Renal pelvis (tissue), 12 donors: ENCODE measurements around the gene FAM136A. TPM values are rescaled to one million over a fixed set of nuclear protein-coding genes. Genes with fewer than 3 reads are reported as not detected.
A peak's percentile ranks its signal among the peaks of the same experiment; 100 is the strongest.

Experiments
- DNase-seq: peaks from one replicate; pipeline ENCODE4 v3.0.0-alpha.2; 2013
- long read RNA-seq, 16 experiments: transcript quantifications; one replicate each; lab custom pipeline, GENCODE V29; 2026
- polyA plus RNA-seq, 3 donors: library from polyadenylated mRNA; unstranded; fragments of 120-200 nt; gene quantifications; one replicate each; pipeline ENCODE4 v1.2.1, GENCODE V29; 2013; ENCODE audit not compliant: insufficient read length in 3 of 3

The FAM136A gene
- polyA plus RNA-seq = 10 to 100 TPM; 72.8 to 82.2 (median 77.4) TPM
- long read RNA-seq, donor 1, transcript FAM136A-201 (3 exons, 1,810 nt) = major isoform, 33 of 39 reads
- long read RNA-seq, donor 1, transcript FAM136A-205 (3 exons, 2,398 nt) = minor isoform, 5 of 39 reads
- long read RNA-seq, donor 1, partial matches to known transcripts = 0 of 39 reads
- long read RNA-seq, donor 1, other reads (novel, unspliced or antisense) = 0 of 39 reads
- long read RNA-seq, donor 2, transcript FAM136A-205 (3 exons, 2,398 nt) = minor isoform, 6 of 49 reads
- long read RNA-seq, donor 2, transcript FAM136A-201 (3 exons, 1,810 nt) = major isoform, 36 of 49 reads
- long read RNA-seq, donor 2, partial matches to known transcripts = 7 of 49 reads
- long read RNA-seq, donor 2, other reads (novel, unspliced or antisense) = 0 of 49 reads
- long read RNA-seq, donor 3, transcript FAM136A-205 (3 exons, 2,398 nt) = minor isoform, 6 of 39 reads
- long read RNA-seq, donor 3, transcript FAM136A-201 (3 exons, 1,810 nt) = major isoform, 32 of 39 reads
- long read RNA-seq, donor 3, partial matches to known transcripts = 0 of 39 reads
- long read RNA-seq, donor 3, other reads (novel, unspliced or antisense) = 0 of 39 reads
- long read RNA-seq, donor 4, transcript FAM136A-201 (3 exons, 1,810 nt) = major isoform, 39 of 84 reads
- long read RNA-seq, donor 4, partial matches to known transcripts = 40 of 84 reads
- long read RNA-seq, donor 4, other reads (novel, unspliced or antisense) = 0 of 84 reads
- long read RNA-seq, donor 5, transcript FAM136A-201 (3 exons, 1,810 nt) = major isoform, 26 of 30 reads
- long read RNA-seq, donor 5, partial matches to known transcripts = 0 of 30 reads
- long read RNA-seq, donor 5, other reads (novel, unspliced or antisense) = 0 of 30 reads
- long read RNA-seq, donor 6, transcript FAM136A-205 (3 exons, 2,398 nt) = minor isoform, 7 of 56 reads
- long read RNA-seq, donor 6, transcript FAM136A-201 (3 exons, 1,810 nt) = major isoform, 44 of 56 reads
- long read RNA-seq, donor 6, partial matches to known transcripts = 5 of 56 reads
- long read RNA-seq, donor 6, other reads (novel, unspliced or antisense) = 0 of 56 reads
- long read RNA-seq, donor 7, transcript FAM136A-201 (3 exons, 1,810 nt) = major isoform, 51 of 57 reads
- long read RNA-seq, donor 7, transcript FAM136A-205 (3 exons, 2,398 nt) = minor isoform, 5 of 57 reads
- long read RNA-seq, donor 7, partial matches to known transcripts = 0 of 57 reads
- long read RNA-seq, donor 7, other reads (novel, unspliced or antisense) = 0 of 57 reads
- long read RNA-seq, donor 8, transcript FAM136A-201 (3 exons, 1,810 nt) = major isoform, 5 of 8 reads
- long read RNA-seq, donor 8, partial matches to known transcripts = 0 of 8 reads
- long read RNA-seq, donor 8, other reads (novel, unspliced or antisense) = 0 of 8 reads
- long read RNA-seq, donor 9, transcript FAM136A-205 (3 exons, 2,398 nt) = minor isoform, 6 of 59 reads
- long read RNA-seq, donor 9, transcript FAM136A-201 (3 exons, 1,810 nt) = major isoform, 52 of 59 reads
- long read RNA-seq, donor 9, partial matches to known transcripts = 0 of 59 reads
- long read RNA-seq, donor 9, other reads (novel, unspliced or antisense) = 0 of 59 reads
- long read RNA-seq, donor 10, transcript FAM136A-201 (3 exons, 1,810 nt) = major isoform, 30 of 37 reads
- long read RNA-seq, donor 10, transcript FAM136A-205 (3 exons, 2,398 nt) = minor isoform, 6 of 37 reads
- long read RNA-seq, donor 10, partial matches to known transcripts = 0 of 37 reads
- long read RNA-seq, donor 10, other reads (novel, unspliced or antisense) = 0 of 37 reads
- long read RNA-seq, donor 11, transcript FAM136A-205 (3 exons, 2,398 nt) = minor isoform, 5 of 31 reads
- long read RNA-seq, donor 11, transcript FAM136A-201 (3 exons, 1,810 nt) = major isoform, 26 of 31 reads
- long read RNA-seq, donor 11, partial matches to known transcripts = 0 of 31 reads
- long read RNA-seq, donor 11, other reads (novel, unspliced or antisense) = 0 of 31 reads
- long read RNA-seq, donor 12, transcript FAM136A-201 (3 exons, 1,810 nt) = major isoform, 50 of 60 reads
- long read RNA-seq, donor 12, transcript FAM136A-205 (3 exons, 2,398 nt) = minor isoform, 8 of 60 reads
- long read RNA-seq, donor 12, partial matches to known transcripts = 0 of 60 reads
- long read RNA-seq, donor 12, other reads (novel, unspliced or antisense) = 0 of 60 reads
- long read RNA-seq, donor 13, transcript FAM136A-201 (3 exons, 1,810 nt) = major isoform, 14 of 18 reads
- long read RNA-seq, donor 13, partial matches to known transcripts = 0 of 18 reads
- long read RNA-seq, donor 13, other reads (novel, unspliced or antisense) = 0 of 18 reads
- long read RNA-seq, donor 14 = 0 reads
- long read RNA-seq, donor 15, transcript FAM136A-201 (3 exons, 1,810 nt) = major isoform, 44 of 47 reads
- long read RNA-seq, donor 15, partial matches to known transcripts = 0 of 47 reads
- long read RNA-seq, donor 15, other reads (novel, unspliced or antisense) = 0 of 47 reads
- long read RNA-seq, donor 16, transcript FAM136A-205 (3 exons, 2,398 nt) = minor isoform, 10 of 62 reads
- long read RNA-seq, donor 16, transcript FAM136A-201 (3 exons, 1,810 nt) = major isoform, 45 of 62 reads
- long read RNA-seq, donor 16, partial matches to known transcripts = 5 of 62 reads
- long read RNA-seq, donor 16, other reads (novel, unspliced or antisense) = 0 of 62 reads

GRCh38 chr2:70301344-70302194 is at the start of gene FAM136A:
Gene FAM136A, minus strand, starts transcription at chr2:70302067. Its CDS starts 56 bp downstream, at chr2:70302011.
- DNase-seq = peak; percentile 88

- no peak for DNase-seq
Observed at GRCh38 chr2:70349921-70350685, 48.2 kb upstream of the FAM136A start.

GRCh38 chr2:70347831-70348230 is 46.0 kb upstream of the FAM136A start:
- DNase-seq = no peak

GRCh38 chr2:70344195-70344594 is 42.3 kb upstream of the FAM136A start:
- DNase-seq = no peak

GRCh38 chr2:70341477-70341765 is 39.6 kb upstream of the FAM136A start:
- no peak for DNase-seq

GRCh38 chr2:70340761-70341476 is 39.1 kb upstream of the FAM136A start:
- peak; percentile 35 for DNase-seq

GRCh38 chr2:70340075-70340474 is 38.2 kb upstream of the FAM136A start:
- no peak for DNase-seq

- DNase-seq = no peak
Observed at GRCh38 chr2:70336552-70336951, 34.7 kb upstream of the FAM136A start.

GRCh38 chr2:70331012-70331411 is 29.1 kb upstream of the FAM136A start:
- no peak for DNase-seq

- DNase-seq = no peak
Observed at GRCh38 chr2:70330476-70330875, 28.6 kb upstream of the FAM136A start.

GRCh38 chr2:70328921-70329561 is 27.2 kb upstream of the FAM136A start:
- no peak for DNase-seq

GRCh38 chr2:70325875-70326274 is 24.0 kb upstream of the FAM136A start:
- DNase-seq = no peak

- DNase-seq = no peak
Observed at GRCh38 chr2:70322518-70322917, 20.7 kb upstream of the FAM136A start.

GRCh38 chr2:70321370-70321769 is 19.5 kb upstream of the FAM136A start:
- no peak for DNase-seq

- DNase-seq = no peak
Observed at GRCh38 chr2:70314640-70315039, 12.8 kb upstream of the FAM136A start.

GRCh38 chr2:70312560-70312959 is 10.7 kb upstream of the FAM136A start:
- DNase-seq = no peak
